AG10803 (cell line): ENCODE measurements around the gene ELP4.
"Not testable (repeated sequence)": the region's sequence is repeated elsewhere in the genome, so short reads cannot be mapped to it uniquely, and the experiment has no call there.

Experiments used
- DNase-seq: peaks from one replicate; pipeline ENCODE4 v3.0.0; 2010; ENCODE audit warnings: low read depth
- H3K4me3 ChIP-seq: 2 replicates; pipeline ENCODE4 v1.5.1; 2011; ENCODE audit warnings: mild to moderate bottlenecking, low read length, control low read depth
- TF ChIP-seq, protein P1 (sequence below): conservative IDR thresholded peaks from 2 replicates; pipeline ENCODE4 v1.5.1; 2011; ENCODE audit warnings: mild to moderate bottlenecking, low read length, control low read depth, inconsistent platforms

The ELP4 gene

DNA sequence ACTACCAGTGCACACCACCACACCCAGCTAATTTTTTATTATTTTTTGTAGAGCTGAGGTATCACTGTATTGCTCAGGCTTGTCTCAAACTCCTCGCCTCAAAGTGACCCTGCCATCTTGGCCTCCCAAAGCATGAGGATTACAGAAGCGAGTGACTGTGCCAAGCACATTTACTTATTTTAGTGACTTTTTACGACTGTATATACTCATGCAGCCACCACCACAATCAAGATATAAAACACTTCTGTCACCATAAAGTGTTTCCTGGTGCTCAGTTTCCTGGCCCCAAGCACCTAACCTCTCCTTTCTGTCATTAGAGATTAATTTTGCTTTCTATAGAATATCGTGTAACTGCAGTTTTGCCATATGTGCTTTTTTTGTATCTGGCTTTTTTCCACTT, 25.9 kb downstream of the ELP4 start:
- no peak overlapping the region for H3K4me3 ChIP-seq
- TF ChIP-seq, protein P1, sequence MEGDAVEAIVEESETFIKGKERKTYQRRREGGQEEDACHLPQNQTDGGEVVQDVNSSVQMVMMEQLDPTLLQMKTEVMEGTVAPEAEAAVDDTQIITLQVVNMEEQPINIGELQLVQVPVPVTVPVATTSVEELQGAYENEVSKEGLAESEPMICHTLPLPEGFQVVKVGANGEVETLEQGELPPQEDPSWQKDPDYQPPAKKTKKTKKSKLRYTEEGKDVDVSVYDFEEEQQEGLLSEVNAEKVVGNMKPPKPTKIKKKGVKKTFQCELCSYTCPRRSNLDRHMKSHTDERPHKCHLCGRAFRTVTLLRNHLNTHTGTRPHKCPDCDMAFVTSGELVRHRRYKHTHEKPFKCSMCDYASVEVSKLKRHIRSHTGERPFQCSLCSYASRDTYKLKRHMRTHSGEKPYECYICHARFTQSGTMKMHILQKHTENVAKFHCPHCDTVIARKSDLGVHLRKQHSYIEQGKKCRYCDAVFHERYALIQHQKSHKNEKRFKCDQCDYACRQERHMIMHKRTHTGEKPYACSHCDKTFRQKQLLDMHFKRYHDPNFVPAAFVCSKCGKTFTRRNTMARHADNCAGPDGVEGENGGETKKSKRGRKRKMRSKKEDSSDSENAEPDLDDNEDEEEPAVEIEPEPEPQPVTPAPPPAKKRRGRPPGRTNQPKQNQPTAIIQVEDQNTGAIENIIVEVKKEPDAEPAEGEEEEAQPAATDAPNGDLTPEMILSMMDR: no peak

DNA sequence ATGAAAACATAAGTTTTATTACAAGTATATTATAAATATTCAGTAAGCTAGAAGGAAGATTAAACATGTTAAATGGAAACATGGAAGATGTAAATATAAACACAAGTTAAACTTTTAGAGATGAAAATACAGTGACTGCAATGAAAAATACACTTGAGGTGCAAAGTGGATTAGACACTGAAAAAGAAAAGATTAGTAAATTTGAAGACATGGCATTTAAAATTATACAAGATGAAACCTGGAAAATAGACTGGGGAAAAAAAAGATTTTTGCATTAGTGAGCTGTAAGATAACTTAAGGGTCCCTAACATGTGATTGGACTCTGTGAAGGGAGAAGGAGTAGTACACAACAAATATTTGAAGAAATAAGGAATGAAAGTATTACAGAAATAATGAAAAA, 33.3 kb downstream of the ELP4 start:
- DNase-seq: no peak
- no peak overlapping the region for H3K4me3 ChIP-seq
- TF ChIP-seq, protein P1: no peak

More for the DNA sequence above, 25.9 kb downstream of the ELP4 start:
- no peak for DNase-seq

DNA sequence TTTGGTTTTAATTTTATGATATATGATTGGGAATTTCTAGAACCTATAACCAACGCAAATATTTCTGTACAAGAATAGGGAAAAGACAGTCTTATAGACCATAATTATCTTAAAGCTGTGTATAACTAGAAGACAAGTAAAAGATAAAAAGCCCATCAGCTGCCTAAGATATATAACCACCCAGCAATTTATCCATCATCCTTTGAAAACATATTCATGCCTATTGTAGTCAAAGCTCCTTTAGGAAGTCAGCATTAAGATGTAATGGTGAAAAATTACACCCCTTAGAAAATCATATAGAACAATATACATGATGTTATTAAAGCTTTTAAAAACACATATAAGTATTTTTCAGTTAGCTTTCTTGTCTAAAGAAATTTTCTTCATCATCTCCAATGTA, 46.4 kb downstream of the ELP4 start:
- DNase-seq: no peak
- TF ChIP-seq, protein P1: no peak
- no peak overlapping the region for H3K4me3 ChIP-seq

DNA sequence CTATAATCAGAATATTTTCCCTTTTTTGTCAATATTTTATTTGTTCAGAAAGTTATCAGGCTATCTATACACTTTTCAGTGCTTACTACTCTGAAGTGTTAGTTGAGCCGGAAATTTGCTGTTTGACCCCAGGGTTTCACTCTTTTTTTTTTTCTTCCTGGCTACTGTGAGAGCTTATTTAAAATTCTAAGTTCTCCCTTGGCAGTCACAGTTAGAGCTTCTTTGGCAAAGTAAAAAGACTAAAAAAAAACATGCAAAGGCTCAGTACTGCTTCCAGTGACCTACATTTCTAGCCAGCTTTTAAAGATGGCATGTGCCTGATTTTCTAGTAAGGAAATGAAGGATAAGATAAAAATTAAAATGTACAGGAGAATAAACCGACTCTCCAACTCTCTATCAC, 48.4 kb downstream of the ELP4 start:
- no peak overlapping the region for H3K4me3 ChIP-seq
- TF ChIP-seq, protein P1: no peak
- no peak for DNase-seq

DNA sequence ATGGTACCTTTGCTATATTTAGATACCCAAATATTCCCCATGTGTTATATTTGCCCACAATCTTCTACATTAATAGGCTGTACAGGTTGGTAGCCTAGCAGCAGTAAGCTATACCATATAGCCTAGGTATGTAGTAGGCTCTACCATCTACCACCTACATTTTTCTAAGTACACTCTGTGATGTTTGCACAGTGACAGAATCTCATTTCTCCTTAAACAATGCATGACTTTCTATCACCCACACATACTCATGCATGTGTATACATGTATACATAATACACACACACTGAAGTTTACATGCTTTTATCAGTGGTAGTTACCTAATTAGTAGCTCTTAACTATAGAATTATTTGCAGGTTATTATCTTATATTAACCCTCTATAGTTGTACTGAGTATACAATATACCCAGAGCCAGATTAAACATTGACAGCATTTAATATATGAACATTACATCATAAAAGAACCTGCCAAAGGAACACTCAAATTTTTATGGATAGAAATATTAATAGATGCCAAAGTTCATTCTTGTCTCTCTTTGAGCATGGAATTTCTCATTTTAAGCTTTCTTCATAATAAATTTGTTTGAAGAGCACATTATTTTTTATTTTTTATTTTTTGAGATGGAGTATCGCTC, 51.4 kb downstream of the ELP4 start:
- no peak for DNase-seq
- no peak overlapping the region for H3K4me3 ChIP-seq
- TF ChIP-seq, protein P1: no peak

DNA sequence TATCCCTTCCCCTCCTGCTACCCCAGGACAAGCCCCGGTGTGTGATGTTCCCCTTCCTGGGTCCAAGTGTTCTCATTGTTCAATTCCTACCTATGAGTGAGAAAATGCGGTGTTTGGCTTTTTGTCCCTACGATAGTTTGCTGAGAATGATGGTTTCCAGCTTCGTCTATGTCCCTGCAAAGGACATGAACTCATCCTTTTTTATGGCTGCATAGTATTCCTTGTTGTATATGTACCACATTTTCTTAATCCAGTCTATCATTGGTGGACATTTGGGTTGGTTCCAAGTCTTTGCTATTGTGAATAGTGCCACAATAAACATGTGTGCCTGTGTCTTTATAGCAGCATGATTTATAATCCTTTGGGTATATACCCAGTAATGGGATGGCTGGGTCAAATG, 55.0 kb downstream of the ELP4 start:
- H3K4me3 ChIP-seq, DNase-seq: not testable (repeated sequence)

DNA sequence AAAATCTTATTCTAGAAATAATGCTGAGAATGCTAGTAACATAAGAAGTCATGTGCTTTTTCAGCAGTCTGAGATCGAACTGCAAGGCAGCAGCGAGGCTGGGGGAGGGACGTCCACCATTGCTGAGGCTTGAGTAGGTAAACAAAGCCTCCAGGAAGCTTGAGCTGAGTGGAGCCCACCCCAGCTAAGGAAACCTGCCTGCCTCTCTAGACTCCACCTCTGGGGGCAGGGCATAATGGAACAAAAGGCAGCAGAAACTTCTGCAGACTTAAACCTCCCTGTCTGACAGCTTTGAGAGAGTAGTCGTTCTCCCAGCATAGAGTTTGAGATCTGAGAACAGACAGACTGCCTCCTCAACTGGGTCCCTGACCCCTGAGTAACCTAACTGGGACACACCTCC, 64.6 kb downstream of the ELP4 start:
- not testable (repeated sequence) for H3K4me3 ChIP-seq, DNase-seq

DNA sequence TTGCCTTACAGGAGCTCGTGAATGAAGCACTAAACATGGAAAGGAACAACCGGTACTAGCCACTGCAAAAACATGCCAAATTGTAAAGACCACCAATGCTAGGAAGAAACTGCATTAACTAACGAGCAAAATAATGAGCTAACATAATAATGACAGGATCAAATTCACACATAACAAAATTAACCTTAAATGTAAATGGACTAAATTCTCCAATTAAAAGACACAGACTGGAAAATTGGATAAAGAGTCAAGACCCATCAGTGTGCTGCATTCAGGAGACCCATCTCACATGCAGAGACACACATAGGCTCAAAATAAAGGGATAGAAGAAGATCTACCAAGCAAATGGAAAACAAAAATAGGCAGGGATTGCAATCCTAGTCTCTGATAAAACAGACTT, 66.2 kb downstream of the ELP4 start:
- H3K4me3 ChIP-seq, DNase-seq: not testable (repeated sequence)

DNA sequence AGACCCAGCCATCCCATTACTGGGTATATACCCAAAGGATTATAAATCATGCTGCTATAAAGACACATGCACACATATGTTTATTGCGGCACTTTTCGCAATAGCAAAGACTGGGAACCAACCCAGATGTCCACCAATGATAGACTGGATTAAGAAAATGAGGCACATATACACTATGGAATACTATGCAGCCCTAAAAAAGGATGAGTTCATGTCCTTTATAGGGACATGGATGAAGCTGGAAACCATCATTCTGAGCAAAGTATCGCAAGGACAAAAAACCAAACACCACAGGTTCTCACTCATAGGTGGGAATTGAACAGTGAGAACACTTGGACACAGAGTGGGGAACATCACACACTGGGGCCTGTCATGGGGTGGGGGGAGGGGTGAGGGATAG, 69.8 kb downstream of the ELP4 start:
- H3K4me3 ChIP-seq, DNase-seq: not testable (repeated sequence)
